H9 (cell line): ENCODE data around the gene GGCX. TPM values are rescaled to one million over a fixed set of nuclear protein-coding genes. Genes with fewer than 3 reads are reported as not detected.

Source experiments
- DNase-seq: peaks from one replicate; pipeline ENCODE4 v3.0.0-alpha.2; 2017
- H2AFZ ChIP-seq: one replicate; pipeline ENCODE4 v1.6.1; 2013; ENCODE audit warnings: mild to moderate bottlenecking, low read length, control low read depth, moderate library complexity
- H2AK5ac ChIP-seq: 2 replicates; pipeline ENCODE4 v1.6.1; 2013; ENCODE audit warnings: low read length, control low read depth, mixed read lengths; ENCODE audit not compliant: insufficient read length
- H2BK120ac ChIP-seq: one replicate; pipeline ENCODE4 v1.6.1; 2013; ENCODE audit warnings: low read depth, mild to moderate bottlenecking, low read length, control low read depth, inconsistent platforms; ENCODE audit not compliant: poor library complexity, severe bottlenecking
- H2BK12ac ChIP-seq: 2 replicates; pipeline ENCODE4 v1.6.1; 2013; ENCODE audit warnings: low read length, control low read depth, mixed read lengths, low read depth; ENCODE audit not compliant: insufficient read length
- H2BK15ac ChIP-seq: 2 replicates; pipeline ENCODE4 v1.6.1; 2013; ENCODE audit warnings: low read depth, low read length, control low read depth
- H2BK20ac ChIP-seq: one replicate; pipeline ENCODE4 v1.6.1; 2013; ENCODE audit warnings: low read depth, mild to moderate bottlenecking, low read length, control low read depth, inconsistent platforms; ENCODE audit not compliant: poor library complexity, severe bottlenecking
- H2BK5ac ChIP-seq: 2 replicates; pipeline ENCODE4 v1.6.1; 2013; ENCODE audit warnings: low read length, control low read depth, mixed read lengths; ENCODE audit not compliant: insufficient read length
- H3K14ac ChIP-seq: 2 replicates; pipeline ENCODE4 v1.6.1; 2013; ENCODE audit warnings: low read length, control low read depth; ENCODE audit not compliant: insufficient read depth
- H3K18ac ChIP-seq: 2 replicates; pipeline ENCODE4 v1.6.1; 2013; ENCODE audit warnings: low read depth, mild to moderate bottlenecking, mixed read lengths, low read length, control low read depth; ENCODE audit not compliant: insufficient read length
- H3K23ac ChIP-seq: 2 replicates; pipeline ENCODE4 v1.6.1; 2013; ENCODE audit warnings: low read length, control low read depth, mixed read lengths, low read depth; ENCODE audit not compliant: insufficient read length
- H3K23me2 ChIP-seq: 2 replicates; pipeline ENCODE4 v1.6.1; 2013; ENCODE audit warnings: low read depth, mild to moderate bottlenecking, mixed read lengths, low read length, control low read depth; ENCODE audit not compliant: insufficient read length, poor library complexity, severe bottlenecking
- H3K27ac ChIP-seq: 2 replicates; pipeline ENCODE4 v1.5.1; 2013; ENCODE audit warnings: low read length, control low read depth, mixed read lengths, low read depth; ENCODE audit not compliant: insufficient read length
- H3K27me3 ChIP-seq: 2 replicates; pipeline ENCODE4 v1.6.1; 2013; ENCODE audit warnings: low read length, control low read depth, inconsistent platforms; ENCODE audit not compliant: insufficient read depth
- H3K4ac ChIP-seq: 2 replicates; pipeline ENCODE4 v1.6.1; 2013; ENCODE audit warnings: low read depth, mild to moderate bottlenecking, control low read depth, inconsistent platforms, low read length, moderate library complexity
- H3K4me1 ChIP-seq: 2 replicates; pipeline ENCODE4 v1.6.1; 2013; ENCODE audit warnings: low read length, control low read depth, inconsistent platforms; ENCODE audit not compliant: insufficient read depth
- H3K4me2 ChIP-seq: 2 replicates; pipeline ENCODE4 v1.6.1; 2013; ENCODE audit warnings: low read length, control low read depth, mixed read lengths; ENCODE audit not compliant: insufficient read length, insufficient read depth
- H3K56ac ChIP-seq: 2 replicates; pipeline ENCODE4 v1.6.1; 2013; ENCODE audit warnings: low read depth, mild to moderate bottlenecking, mixed read lengths, low read length, control low read depth; ENCODE audit not compliant: insufficient read length
- H3K79me1 ChIP-seq: 2 replicates; pipeline ENCODE4 v1.6.1; 2013; ENCODE audit warnings: low read depth, mild to moderate bottlenecking, moderate library complexity, low read length, control low read depth, inconsistent platforms; ENCODE audit not compliant: insufficient read depth, poor library complexity, severe bottlenecking
- H3K79me2 ChIP-seq: 2 replicates; pipeline ENCODE4 v1.6.1; 2013; ENCODE audit warnings: low read length, control low read depth, inconsistent platforms; ENCODE audit not compliant: insufficient read depth
- H3K9ac ChIP-seq: 2 replicates; pipeline ENCODE4 v1.6.1; 2013; ENCODE audit warnings: low read length, control low read depth, mixed read lengths; ENCODE audit not compliant: insufficient read length; ENCODE audit errors: extremely low read depth
- H3K9me3 ChIP-seq: one replicate; pipeline ENCODE4 v1.6.1; 2013; ENCODE audit warnings: low read depth, low read length, inconsistent platforms; ENCODE audit not compliant: control insufficient read depth
- H3T11ph ChIP-seq: one replicate; pipeline ENCODE4 v1.6.1; 2013; ENCODE audit warnings: mild to moderate bottlenecking, low read length, control low read depth, inconsistent platforms
- H4K20me1 ChIP-seq: one replicate; pipeline ENCODE4 v1.6.1; 2013; ENCODE audit not compliant: control insufficient read depth, insufficient read length, insufficient read depth
- H4K5ac ChIP-seq: 2 replicates; pipeline ENCODE4 v1.6.1; 2013; ENCODE audit warnings: low read depth, mild to moderate bottlenecking, mixed read lengths, low read length, control low read depth; ENCODE audit not compliant: insufficient read length
- H4K8ac ChIP-seq: replicated peaks from 2 replicates; pipeline ENCODE4 v1.6.1; 2013; ENCODE audit warnings: low read length, control low read depth, mixed read lengths, low read depth; ENCODE audit not compliant: insufficient read length
- H4K91ac ChIP-seq: 2 replicates; pipeline ENCODE4 v1.6.1; 2013; ENCODE audit warnings: low read depth, mild to moderate bottlenecking, moderate library complexity, mixed read lengths, low read length, control low read depth; ENCODE audit not compliant: insufficient read length
- H3K27ac Mint-ChIP-seq, 3 experiments: 2 replicates in 2 of 3; 3 replicates in 1 of 3; pipeline ENCODE4 v1.8.0; 2020 to 2021; ENCODE audit warnings: mixed read lengths in 3 of 3, mild to moderate bottlenecking in 1 of 3, moderate library complexity in 1 of 3
- H3K27me3 Mint-ChIP-seq: 2 replicates; pipeline ENCODE4 v1.8.0; 2021; ENCODE audit warnings: low read depth, mild to moderate bottlenecking, moderate library complexity, mixed read lengths
- H3K36me3 Mint-ChIP-seq, 3 experiments: 2 replicates in 2 of 3; 3 replicates in 1 of 3; pipeline ENCODE4 v1.8.0; 2020 to 2021; ENCODE audit warnings: low read depth in 3 of 3, mixed read lengths in 3 of 3; ENCODE audit not compliant: insufficient read depth in 1 of 3
- H3K4me1 Mint-ChIP-seq, 2 experiments: 2 replicates each; pipeline ENCODE4 v1.8.0; 2020; ENCODE audit warnings: mixed read lengths in 2 of 2
- H3K4me3 Mint-ChIP-seq, 2 experiments: 2 replicates in 1 of 2; 3 replicates in 1 of 2; pipeline ENCODE4 v1.8.0; 2020 to 2021; ENCODE audit warnings: mild to moderate bottlenecking in 2 of 2, mixed read lengths in 2 of 2, moderate library complexity in 1 of 2
- H3K9me3 Mint-ChIP-seq, 2 experiments: 2 replicates in 1 of 2; 3 replicates in 1 of 2; pipeline ENCODE4 v1.8.0; 2020; ENCODE audit warnings: mild to moderate bottlenecking in 2 of 2, mixed read lengths in 2 of 2, moderate library complexity in 1 of 2
- CTCF ChIP-seq: fragments of 200-600 bp; sonication (generic); conservative IDR thresholded peaks from 3 replicates; pipeline ENCODE4 v1.8.0; 2021; ENCODE audit warnings: antibody characterized with exemption, mild to moderate bottlenecking
- WGBS: extraction: QIAGEN DNeasy Blood & Tissue Kit; methylation state at CpG from one replicate; pipeline ENCODE4 v1.1.7; 2013; ENCODE audit warnings: missing lambda C conversion rate, low lambda C conversion rate, mixed read lengths; ENCODE audit not compliant: insufficient read length; ENCODE audit errors: extremely low coverage; 5-methylcytosine and 5-hydroxymethylcytosine counted together
- total RNA-seq: library from RNA; stranded (reverse); gene quantifications from 2 replicates; pipeline ENCODE4 v1.2.1, GENCODE V29; 2021

Gene GGCX
- total RNA-seq, 1 experiment from 2014 or later, result 32.9 TPM

DNA sequence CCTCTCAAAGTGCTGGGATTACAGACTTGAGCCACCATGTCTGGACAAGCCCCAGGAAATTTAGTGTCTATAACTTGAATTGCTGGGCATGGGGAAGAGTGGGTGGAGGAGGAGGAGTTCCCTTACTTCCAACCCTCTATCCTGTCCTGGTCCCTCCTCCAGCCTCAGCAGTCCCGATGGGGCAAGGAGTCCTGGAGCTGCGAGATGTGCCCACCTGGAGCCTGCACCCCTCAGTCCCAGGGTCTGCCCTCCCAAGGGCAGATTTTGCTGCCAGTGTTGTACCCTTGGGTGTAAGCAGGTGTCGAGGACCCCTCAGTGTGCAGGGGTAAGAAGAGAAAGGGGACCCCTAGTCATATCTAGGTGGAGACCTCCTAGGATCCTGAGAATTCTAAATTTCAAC lies 18.9 kb upstream of the GGCX start:
- Histone ChIP-seq H2AFZ (no peak overlapping the region), H2BK5ac (no peak overlapping the region), H3K27ac (no peak overlapping the region), H3K79me2 (no peaks in the 10 kb centered on the region), H2AK5ac (no peak overlapping the region), H2BK12ac (no peak overlapping the region), H2BK15ac (no peak overlapping the region), H4K8ac (no peak overlapping the region), H2BK20ac (no peak overlapping the region), H4K5ac (no peak overlapping the region), H3K18ac (no peak overlapping the region), H4K91ac (no peak overlapping the region), H3K4me1 (peaks cover 3% of the 10 kb centered on the region; the same call in 1 of the 2 replicates), H3K79me1 (no peaks in the 10 kb centered on the region), H3K23me2 (peaks cover 7% of the 10 kb centered on the region), H2BK120ac (no peak overlapping the region), H3K56ac (no peak overlapping the region), H3K9ac (no peak overlapping the region), H3K27me3 (peaks cover 5% of the 10 kb centered on the region; the same call in 1 of the 2 replicates), H3K23ac (no peak overlapping the region), H3K4ac (no peak overlapping the region), H4K20me1 (no peaks in the 10 kb centered on the region), H3T11ph (no peak overlapping the region), H3K14ac (no peak overlapping the region), H3K9me3 (no peaks in the 10 kb centered on the region), H3K4me2 (no peak overlapping the region)
- H3K4me3 Mint-ChIP-seq, result no peak overlapping the region
- no peak for DNase-seq
- H3K27me3 Mint-ChIP-seq, result peaks cover 34% of the 10 kb centered on the region
- H3K9me3 Mint-ChIP-seq, result no peaks in the 10 kb centered on the region; a peak in 2 of 5 replicates
- H3K27ac Mint-ChIP-seq, result no peak overlapping the region
- peaks cover 28 to 29% of the 10 kb centered on the region in 2 experiments for H3K4me1 Mint-ChIP-seq
- no CpG with 5 or more reads among the region's 3 CpGs for WGBS
- no peak for TF ChIP-seq CTCF
- no peaks in the 10 kb centered on the region; a peak in 2 of 7 replicates for H3K36me3 Mint-ChIP-seq
